ENCODE data around the gene TSPAN14.

GRCh38 chr10:80552151-80552646 is 98.1 kb downstream of the TSPAN14 start:
- TF ChIP-seq EP300 (IDR thresholded peaks at IDR 0.05) (no peak), CTCF (IDR thresholded peaks at IDR 0.05) (no peak), POLR2A (IDR thresholded peaks at IDR 0.05) (no peak)
